HCT116 (cell line): ENCODE results near the gene TNFAIP2.

Experiments
- EGR1 ChIP-seq: IDR thresholded peaks from 2 replicates; pipeline ENCODE4 v1.6.1; 2012; ENCODE audit warnings: low read depth
- EZH2 ChIP-seq: fragments of 200-600 bp; sonication (generic); IDR thresholded peaks from 2 replicates; pipeline ENCODE4 v1.6.1; 2017; ENCODE audit warnings: antibody characterized with exemption, mixed run types
- MAX ChIP-seq: IDR thresholded peaks from 2 replicates; pipeline ENCODE4 v1.6.1; 2012
- POLR2A ChIP-seq: IDR thresholded peaks from 2 replicates; pipeline ENCODE4 v1.7.0; 2011; ENCODE audit warnings: borderline replicate concordance; ENCODE audit not compliant: insufficient read depth, insufficient read length; ENCODE audit errors: extremely low read depth
- POLR2AphosphoS5 ChIP-seq: IDR thresholded peaks from 2 replicates; pipeline ENCODE4 v1.6.1; 2011; ENCODE audit warnings: mild to moderate bottlenecking, low read depth, low read length, moderate library complexity
- REST ChIP-seq: IDR thresholded peaks from 2 replicates; pipeline ENCODE4 v1.6.1; 2012; ENCODE audit warnings: low read depth
- SIN3A ChIP-seq: IDR thresholded peaks from 2 replicates; pipeline ENCODE4 v1.6.1; 2012; ENCODE audit warnings: low read depth
- YY1 ChIP-seq: IDR thresholded peaks from 2 replicates; pipeline ENCODE4 v1.6.1; 2011; ENCODE audit warnings: low read length, low read depth, moderate library complexity, mild to moderate bottlenecking; ENCODE audit not compliant: insufficient replicate concordance; ENCODE audit errors: extremely low read depth
- ZBTB33 ChIP-seq: IDR thresholded peaks from 2 replicates; pipeline ENCODE4 v1.6.1; 2011; ENCODE audit warnings: mild to moderate bottlenecking, low read length, moderate library complexity; ENCODE audit not compliant: insufficient replicate concordance; ENCODE audit errors: extremely low read depth
- TF ChIP-seq, protein P1 (sequence below), 3 experiments: fragments of 200-600 bp in 1 of 3; sonication (generic) in 1 of 3; IDR thresholded peaks in 2 of 3; conservative IDR thresholded peaks in 1 of 3; 2 replicates each; pipeline ENCODE4 v1.5.1; 2012 to 2017; ENCODE audit warnings: low read depth in 2 of 3, low read length in 2 of 3, antibody characterized with exemption in 1 of 3, borderline replicate concordance in 1 of 3, control low read depth in 1 of 3, mild to moderate bottlenecking in 1 of 3, mixed read lengths in 1 of 3, mixed run types in 1 of 3, moderate library complexity in 1 of 3; ENCODE audit not compliant: insufficient read depth in 1 of 3

- TF ChIP-seq EGR1 (no peak), YY1 (no peak), EZH2 (no peak), REST (no peak), MAX (no peak), POLR2A (no peak), SIN3A (no peak), ZBTB33 (no peak), POLR2AphosphoS5 (no peak)
- TF ChIP-seq, protein P1, sequence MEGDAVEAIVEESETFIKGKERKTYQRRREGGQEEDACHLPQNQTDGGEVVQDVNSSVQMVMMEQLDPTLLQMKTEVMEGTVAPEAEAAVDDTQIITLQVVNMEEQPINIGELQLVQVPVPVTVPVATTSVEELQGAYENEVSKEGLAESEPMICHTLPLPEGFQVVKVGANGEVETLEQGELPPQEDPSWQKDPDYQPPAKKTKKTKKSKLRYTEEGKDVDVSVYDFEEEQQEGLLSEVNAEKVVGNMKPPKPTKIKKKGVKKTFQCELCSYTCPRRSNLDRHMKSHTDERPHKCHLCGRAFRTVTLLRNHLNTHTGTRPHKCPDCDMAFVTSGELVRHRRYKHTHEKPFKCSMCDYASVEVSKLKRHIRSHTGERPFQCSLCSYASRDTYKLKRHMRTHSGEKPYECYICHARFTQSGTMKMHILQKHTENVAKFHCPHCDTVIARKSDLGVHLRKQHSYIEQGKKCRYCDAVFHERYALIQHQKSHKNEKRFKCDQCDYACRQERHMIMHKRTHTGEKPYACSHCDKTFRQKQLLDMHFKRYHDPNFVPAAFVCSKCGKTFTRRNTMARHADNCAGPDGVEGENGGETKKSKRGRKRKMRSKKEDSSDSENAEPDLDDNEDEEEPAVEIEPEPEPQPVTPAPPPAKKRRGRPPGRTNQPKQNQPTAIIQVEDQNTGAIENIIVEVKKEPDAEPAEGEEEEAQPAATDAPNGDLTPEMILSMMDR (IDR thresholded peaks at IDR 0.05 in 2 of 3, conservative IDR thresholded peaks at IDR 0.05 in 1 of 3; ENCODE audit: borderline replicate concordance in 1 of 3, insufficient read depth in 1 of 3, low read depth in 2 of 3, low read length in 2 of 3): no peak
These were observed 19.6 kb downstream of the TNFAIP2 start for GRCh38 chr14:103142721-103143302.
